Neural cell (in vitro differentiated cells): Measurements from ENCODE around the gene MAGI2.

Source experiments
- MXI1 ChIP-seq: fragments of 450-650 bp; conservative IDR thresholded peaks from 2 replicates; pipeline ENCODE4 v1.6.1; 2014; ENCODE audit warnings: antibody characterized with exemption, mild to moderate bottlenecking; ENCODE audit not compliant: poor library complexity, severe bottlenecking
- POLR2AphosphoS5 ChIP-seq: IDR thresholded peaks from 2 replicates; pipeline ENCODE4 v1.6.1; 2012
- RAD21 ChIP-seq: fragments of 450-650 bp; conservative IDR thresholded peaks from 2 replicates; pipeline ENCODE4 v1.6.1; 2014; ENCODE audit warnings: antibody characterized with exemption, mild to moderate bottlenecking, moderate library complexity
- TF ChIP-seq, protein P1 (sequence below): fragments of 450-650 bp; IDR thresholded peaks from 2 replicates; pipeline ENCODE4 v1.5.1; 2014; ENCODE audit warnings: antibody characterized with exemption, mild to moderate bottlenecking, moderate library complexity; ENCODE audit not compliant: poor library complexity, severe bottlenecking

DNA sequence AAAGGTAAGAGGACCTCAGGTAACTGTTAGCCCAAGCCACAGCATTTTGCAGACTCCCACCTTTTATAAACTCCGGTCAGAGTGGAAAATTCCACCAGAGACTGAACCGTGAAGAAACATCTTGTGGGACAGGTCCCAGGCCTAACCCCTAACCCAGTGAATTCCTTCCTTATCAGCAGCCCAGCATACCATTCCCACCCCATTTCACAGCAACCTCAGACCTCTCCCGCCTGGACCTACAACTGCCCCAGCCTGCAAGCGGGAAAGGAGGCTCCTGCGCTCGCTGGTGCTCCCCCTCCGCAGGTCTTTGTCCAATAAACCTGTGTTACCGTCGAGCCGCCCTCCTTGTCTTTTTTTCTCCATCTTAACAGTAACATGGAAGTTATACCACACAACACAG lies 736.6 kb downstream of the MAGI2 start:
- TF ChIP-seq, protein P1, sequence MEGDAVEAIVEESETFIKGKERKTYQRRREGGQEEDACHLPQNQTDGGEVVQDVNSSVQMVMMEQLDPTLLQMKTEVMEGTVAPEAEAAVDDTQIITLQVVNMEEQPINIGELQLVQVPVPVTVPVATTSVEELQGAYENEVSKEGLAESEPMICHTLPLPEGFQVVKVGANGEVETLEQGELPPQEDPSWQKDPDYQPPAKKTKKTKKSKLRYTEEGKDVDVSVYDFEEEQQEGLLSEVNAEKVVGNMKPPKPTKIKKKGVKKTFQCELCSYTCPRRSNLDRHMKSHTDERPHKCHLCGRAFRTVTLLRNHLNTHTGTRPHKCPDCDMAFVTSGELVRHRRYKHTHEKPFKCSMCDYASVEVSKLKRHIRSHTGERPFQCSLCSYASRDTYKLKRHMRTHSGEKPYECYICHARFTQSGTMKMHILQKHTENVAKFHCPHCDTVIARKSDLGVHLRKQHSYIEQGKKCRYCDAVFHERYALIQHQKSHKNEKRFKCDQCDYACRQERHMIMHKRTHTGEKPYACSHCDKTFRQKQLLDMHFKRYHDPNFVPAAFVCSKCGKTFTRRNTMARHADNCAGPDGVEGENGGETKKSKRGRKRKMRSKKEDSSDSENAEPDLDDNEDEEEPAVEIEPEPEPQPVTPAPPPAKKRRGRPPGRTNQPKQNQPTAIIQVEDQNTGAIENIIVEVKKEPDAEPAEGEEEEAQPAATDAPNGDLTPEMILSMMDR, result no peak
- TF ChIP-seq MXI1, result no peak
- TF ChIP-seq POLR2AphosphoS5, result no peak
- TF ChIP-seq RAD21, result no peak
